Subcutaneous adipose tissue (tissue), 4 donors: ENCODE data around the gene ACOX3. TPM values are rescaled to one million over a fixed set of nuclear protein-coding genes. Genes with fewer than 3 reads are reported as not detected.

Experiments used
- CTCF ChIP-seq: fragments of 450-650 bp; IDR thresholded peaks from one replicate; pipeline ENCODE4 v1.5.1; 2016; ENCODE audit warnings: low read depth, mild to moderate bottlenecking, control low read depth, antibody characterized with exemption, moderate library complexity
- total RNA-seq, 4 donors: library from RNA; depleted of rRNA; stranded (reverse); fragments of >200 nt; gene quantifications; one replicate each; pipeline ENCODE4 v1.1.0, GENCODE V29; 2016

The ACOX3 gene
- total RNA-seq, 4 donors from 2014 or later: 12.2 to 33.7 (median 17.3) TPM

- no peak for TF ChIP-seq CTCF
Observed at GRCh38 chr4:8394806-8395205, 45.7 kb downstream of the ACOX3 start.

- no peak for TF ChIP-seq CTCF
Observed at GRCh38 chr4:8394061-8394519, 46.4 kb downstream of the ACOX3 start.

GRCh38 chr4:8393593-8394038 is 46.9 kb downstream of the ACOX3 start:
- TF ChIP-seq CTCF: no peak

GRCh38 chr4:8392591-8393190 is 47.8 kb downstream of the ACOX3 start:
- TF ChIP-seq CTCF: no peak

GRCh38 chr4:8391972-8392371 is 48.6 kb downstream of the ACOX3 start:
- TF ChIP-seq CTCF: no peak

GRCh38 chr4:8391071-8391470 is 49.5 kb downstream of the ACOX3 start:
- TF ChIP-seq CTCF: no peak

- TF ChIP-seq CTCF: no peak
Observed at GRCh38 chr4:8390577-8390976, 49.9 kb downstream of the ACOX3 start.
